H9 (cell line): Measurements from ENCODE around the gene CCDC80. TPM values are rescaled to one million over a fixed set of nuclear protein-coding genes. Genes with fewer than 3 reads are reported as not detected.

ENCODE experiments used
- DNase-seq: peaks from one replicate; pipeline ENCODE4 v3.0.0-alpha.2; 2017
- H2AFZ ChIP-seq: one replicate; pipeline ENCODE4 v1.6.1; 2013; ENCODE audit warnings: mild to moderate bottlenecking, low read length, control low read depth, moderate library complexity
- H2AK5ac ChIP-seq: 2 replicates; pipeline ENCODE4 v1.6.1; 2013; ENCODE audit warnings: low read length, control low read depth, mixed read lengths; ENCODE audit not compliant: insufficient read length
- H2BK120ac ChIP-seq: one replicate; pipeline ENCODE4 v1.6.1; 2013; ENCODE audit warnings: low read depth, mild to moderate bottlenecking, low read length, control low read depth, inconsistent platforms; ENCODE audit not compliant: poor library complexity, severe bottlenecking
- H2BK12ac ChIP-seq: 2 replicates; pipeline ENCODE4 v1.6.1; 2013; ENCODE audit warnings: low read length, control low read depth, mixed read lengths, low read depth; ENCODE audit not compliant: insufficient read length
- H2BK15ac ChIP-seq: 2 replicates; pipeline ENCODE4 v1.6.1; 2013; ENCODE audit warnings: low read depth, low read length, control low read depth
- H2BK20ac ChIP-seq: one replicate; pipeline ENCODE4 v1.6.1; 2013; ENCODE audit warnings: low read depth, mild to moderate bottlenecking, low read length, control low read depth, inconsistent platforms; ENCODE audit not compliant: poor library complexity, severe bottlenecking
- H2BK5ac ChIP-seq: 2 replicates; pipeline ENCODE4 v1.6.1; 2013; ENCODE audit warnings: low read length, control low read depth, mixed read lengths; ENCODE audit not compliant: insufficient read length
- H3K14ac ChIP-seq: 2 replicates; pipeline ENCODE4 v1.6.1; 2013; ENCODE audit warnings: low read length, control low read depth; ENCODE audit not compliant: insufficient read depth
- H3K18ac ChIP-seq: 2 replicates; pipeline ENCODE4 v1.6.1; 2013; ENCODE audit warnings: low read depth, mild to moderate bottlenecking, mixed read lengths, low read length, control low read depth; ENCODE audit not compliant: insufficient read length
- H3K23ac ChIP-seq: 2 replicates; pipeline ENCODE4 v1.6.1; 2013; ENCODE audit warnings: low read length, control low read depth, mixed read lengths, low read depth; ENCODE audit not compliant: insufficient read length
- H3K23me2 ChIP-seq: 2 replicates; pipeline ENCODE4 v1.6.1; 2013; ENCODE audit warnings: low read depth, mild to moderate bottlenecking, mixed read lengths, low read length, control low read depth; ENCODE audit not compliant: insufficient read length, poor library complexity, severe bottlenecking
- H3K27ac ChIP-seq: 2 replicates; pipeline ENCODE4 v1.5.1; 2013; ENCODE audit warnings: low read length, control low read depth, mixed read lengths, low read depth; ENCODE audit not compliant: insufficient read length
- H3K27me3 ChIP-seq: 2 replicates; pipeline ENCODE4 v1.6.1; 2013; ENCODE audit warnings: low read length, control low read depth, inconsistent platforms; ENCODE audit not compliant: insufficient read depth
- H3K4ac ChIP-seq: 2 replicates; pipeline ENCODE4 v1.6.1; 2013; ENCODE audit warnings: low read depth, mild to moderate bottlenecking, control low read depth, inconsistent platforms, low read length, moderate library complexity
- H3K4me1 ChIP-seq: 2 replicates; pipeline ENCODE4 v1.6.1; 2013; ENCODE audit warnings: low read length, control low read depth, inconsistent platforms; ENCODE audit not compliant: insufficient read depth
- H3K4me2 ChIP-seq: 2 replicates; pipeline ENCODE4 v1.6.1; 2013; ENCODE audit warnings: low read length, control low read depth, mixed read lengths; ENCODE audit not compliant: insufficient read length, insufficient read depth
- H3K56ac ChIP-seq: 2 replicates; pipeline ENCODE4 v1.6.1; 2013; ENCODE audit warnings: low read depth, mild to moderate bottlenecking, mixed read lengths, low read length, control low read depth; ENCODE audit not compliant: insufficient read length
- H3K79me1 ChIP-seq: 2 replicates; pipeline ENCODE4 v1.6.1; 2013; ENCODE audit warnings: low read depth, mild to moderate bottlenecking, moderate library complexity, low read length, control low read depth, inconsistent platforms; ENCODE audit not compliant: insufficient read depth, poor library complexity, severe bottlenecking
- H3K79me2 ChIP-seq: 2 replicates; pipeline ENCODE4 v1.6.1; 2013; ENCODE audit warnings: low read length, control low read depth, inconsistent platforms; ENCODE audit not compliant: insufficient read depth
- H3K9ac ChIP-seq: 2 replicates; pipeline ENCODE4 v1.6.1; 2013; ENCODE audit warnings: low read length, control low read depth, mixed read lengths; ENCODE audit not compliant: insufficient read length; ENCODE audit errors: extremely low read depth
- H3K9me3 ChIP-seq: one replicate; pipeline ENCODE4 v1.6.1; 2013; ENCODE audit warnings: low read depth, low read length, inconsistent platforms; ENCODE audit not compliant: control insufficient read depth
- H3T11ph ChIP-seq: one replicate; pipeline ENCODE4 v1.6.1; 2013; ENCODE audit warnings: mild to moderate bottlenecking, low read length, control low read depth, inconsistent platforms
- H4K20me1 ChIP-seq: one replicate; pipeline ENCODE4 v1.6.1; 2013; ENCODE audit not compliant: control insufficient read depth, insufficient read length, insufficient read depth
- H4K5ac ChIP-seq: 2 replicates; pipeline ENCODE4 v1.6.1; 2013; ENCODE audit warnings: low read depth, mild to moderate bottlenecking, mixed read lengths, low read length, control low read depth; ENCODE audit not compliant: insufficient read length
- H4K8ac ChIP-seq: replicated peaks from 2 replicates; pipeline ENCODE4 v1.6.1; 2013; ENCODE audit warnings: low read length, control low read depth, mixed read lengths, low read depth; ENCODE audit not compliant: insufficient read length
- H4K91ac ChIP-seq: 2 replicates; pipeline ENCODE4 v1.6.1; 2013; ENCODE audit warnings: low read depth, mild to moderate bottlenecking, moderate library complexity, mixed read lengths, low read length, control low read depth; ENCODE audit not compliant: insufficient read length
- H3K27ac Mint-ChIP-seq, 3 experiments: 2 replicates in 2 of 3; 3 replicates in 1 of 3; pipeline ENCODE4 v1.8.0; 2020 to 2021; ENCODE audit warnings: mixed read lengths in 3 of 3, mild to moderate bottlenecking in 1 of 3, moderate library complexity in 1 of 3
- H3K27me3 Mint-ChIP-seq: 2 replicates; pipeline ENCODE4 v1.8.0; 2021; ENCODE audit warnings: low read depth, mild to moderate bottlenecking, moderate library complexity, mixed read lengths
- H3K36me3 Mint-ChIP-seq, 3 experiments: 2 replicates in 2 of 3; 3 replicates in 1 of 3; pipeline ENCODE4 v1.8.0; 2020 to 2021; ENCODE audit warnings: low read depth in 3 of 3, mixed read lengths in 3 of 3; ENCODE audit not compliant: insufficient read depth in 1 of 3
- H3K4me1 Mint-ChIP-seq, 2 experiments: 2 replicates each; pipeline ENCODE4 v1.8.0; 2020; ENCODE audit warnings: mixed read lengths in 2 of 2
- H3K4me3 Mint-ChIP-seq, 2 experiments: 2 replicates in 1 of 2; 3 replicates in 1 of 2; pipeline ENCODE4 v1.8.0; 2020 to 2021; ENCODE audit warnings: mild to moderate bottlenecking in 2 of 2, mixed read lengths in 2 of 2, moderate library complexity in 1 of 2
- H3K9me3 Mint-ChIP-seq, 2 experiments: 2 replicates in 1 of 2; 3 replicates in 1 of 2; pipeline ENCODE4 v1.8.0; 2020; ENCODE audit warnings: mild to moderate bottlenecking in 2 of 2, mixed read lengths in 2 of 2, moderate library complexity in 1 of 2
- WGBS: extraction: QIAGEN DNeasy Blood & Tissue Kit; methylation state at CpG from one replicate; pipeline ENCODE4 v1.1.7; 2013; ENCODE audit warnings: missing lambda C conversion rate, low lambda C conversion rate, mixed read lengths; ENCODE audit not compliant: insufficient read length; ENCODE audit errors: extremely low coverage; 5-methylcytosine and 5-hydroxymethylcytosine counted together
- total RNA-seq: library from RNA; stranded (reverse); gene quantifications from 2 replicates; pipeline ENCODE4 v1.2.1, GENCODE V29; 2021
- TF ChIP-seq, protein P1 (sequence below): fragments of 200-600 bp; sonication (generic); conservative IDR thresholded peaks from 3 replicates; pipeline ENCODE4 v1.8.0; 2021; ENCODE audit warnings: antibody characterized with exemption, mild to moderate bottlenecking

The CCDC80 gene
- total RNA-seq, 1 experiment from 2014 or later, result 5.4 TPM

- H3K9me3 Mint-ChIP-seq, result no peaks in the 10 kb centered on the region
- Histone ChIP-seq H3K56ac (no peak overlapping the region), H3K4me1 (peaks cover 18% of the 10 kb centered on the region), H3K4ac (no peak overlapping the region), H4K20me1 (no peaks in the 10 kb centered on the region), H3K23me2 (no peaks in the 10 kb centered on the region), H3K9me3 (no peaks in the 10 kb centered on the region), H3K23ac (no peak overlapping the region), H3K14ac (no peak overlapping the region), H2BK15ac (no peak overlapping the region), H2BK20ac (no peak overlapping the region), H4K8ac (no peak overlapping the region), H3K79me2 (no peaks in the 10 kb centered on the region), H3K27ac (no peak overlapping the region), H4K91ac (no peak overlapping the region), H2AK5ac (no peak overlapping the region), H2BK5ac (no peak overlapping the region), H2AFZ (no peak overlapping the region), H2BK12ac (no peak overlapping the region), H4K5ac (no peak overlapping the region), H3K18ac (no peak overlapping the region), H3T11ph (no peak overlapping the region), H3K79me1 (no peaks in the 10 kb centered on the region), H3K27me3 (no peaks in the 10 kb centered on the region), H2BK120ac (no peak overlapping the region), H3K9ac (no peak overlapping the region), H3K4me2 (no peak overlapping the region)
- peaks cover 22 to 29% of the 10 kb centered on the region in 2 experiments for H3K4me1 Mint-ChIP-seq
- peaks cover 3% of the 10 kb centered on the region; the same call in 1 of the 2 replicates for H3K27me3 Mint-ChIP-seq
- TF ChIP-seq, protein P1, sequence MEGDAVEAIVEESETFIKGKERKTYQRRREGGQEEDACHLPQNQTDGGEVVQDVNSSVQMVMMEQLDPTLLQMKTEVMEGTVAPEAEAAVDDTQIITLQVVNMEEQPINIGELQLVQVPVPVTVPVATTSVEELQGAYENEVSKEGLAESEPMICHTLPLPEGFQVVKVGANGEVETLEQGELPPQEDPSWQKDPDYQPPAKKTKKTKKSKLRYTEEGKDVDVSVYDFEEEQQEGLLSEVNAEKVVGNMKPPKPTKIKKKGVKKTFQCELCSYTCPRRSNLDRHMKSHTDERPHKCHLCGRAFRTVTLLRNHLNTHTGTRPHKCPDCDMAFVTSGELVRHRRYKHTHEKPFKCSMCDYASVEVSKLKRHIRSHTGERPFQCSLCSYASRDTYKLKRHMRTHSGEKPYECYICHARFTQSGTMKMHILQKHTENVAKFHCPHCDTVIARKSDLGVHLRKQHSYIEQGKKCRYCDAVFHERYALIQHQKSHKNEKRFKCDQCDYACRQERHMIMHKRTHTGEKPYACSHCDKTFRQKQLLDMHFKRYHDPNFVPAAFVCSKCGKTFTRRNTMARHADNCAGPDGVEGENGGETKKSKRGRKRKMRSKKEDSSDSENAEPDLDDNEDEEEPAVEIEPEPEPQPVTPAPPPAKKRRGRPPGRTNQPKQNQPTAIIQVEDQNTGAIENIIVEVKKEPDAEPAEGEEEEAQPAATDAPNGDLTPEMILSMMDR, result no peak
- no peak for DNase-seq
- peaks cover 0 to 9% (median 2%) of the 10 kb centered on the region in 3 experiments; a peak in 1 of 7 replicates for H3K36me3 Mint-ChIP-seq
- H3K4me3 Mint-ChIP-seq, result no peak overlapping the region
- peak overlapping the region in 1 of 3 experiments; percentile 9; a peak in 1 of 7 replicates for H3K27ac Mint-ChIP-seq
- WGBS, result no CpG with 5 or more reads among the region's 17 CpGs
Observed at GRCh38 chr3:112638327-112639020, 2.5 kb downstream of the CCDC80 start.
